Measurements from ENCODE around the gene SCOC. TPM values are rescaled to one million over a fixed set of nuclear protein-coding genes. Genes with fewer than 3 reads are reported as not detected.

SCOC gene
- total RNA-seq, 2 donors from 2014 or later = 22.0 to 29.5 TPM

GRCh38 chr4:140349816-140350215 lies 23.6 kb upstream of the SCOC start:
- Mint-ChIP-seq H3K9me3 (no peaks in the 10 kb centered on the region), H3K27ac (no peak overlapping the region), H3K4me3 (no peak overlapping the region), H3K4me1 (ENCODE audit: low read depth in 2 of 2) (no peaks in the 10 kb centered on the region), H3K27me3 (peaks cover 19 to 29% of the 10 kb centered on the region in 2 donors), H3K36me3 (no peaks in the 10 kb centered on the region)
- no peak for DNase-seq (ENCODE audit: low spot score)
- ATAC-seq = no peak

- DNase-seq (ENCODE audit: low spot score) = no peak
- Mint-ChIP-seq H3K36me3 (no peaks in the 10 kb centered on the region), H3K4me3 (no peak overlapping the region), H3K27me3 (peaks cover 21 to 40% of the 10 kb centered on the region in 2 donors), H3K4me1 (ENCODE audit: low read depth in 2 of 2) (no peaks in the 10 kb centered on the region), H3K27ac (no peak overlapping the region), H3K9me3 (no peaks in the 10 kb centered on the region)
- no peak for ATAC-seq
These were observed 22.1 kb upstream of the SCOC start for GRCh38 chr4:140351093-140352075.

- Mint-ChIP-seq H3K36me3 (no peaks in the 10 kb centered on the region), H3K27me3 (peaks cover 23 to 47% of the 10 kb centered on the region in 2 donors), H3K4me3 (no peak overlapping the region), H3K27ac (no peak overlapping the region), H3K4me1 (ENCODE audit: low read depth in 2 of 2) (no peaks in the 10 kb centered on the region), H3K9me3 (no peaks in the 10 kb centered on the region)
- DNase-seq (ENCODE audit: low spot score) = no peak
- ATAC-seq = no peak
These were observed 19.7 kb upstream of the SCOC start for GRCh38 chr4:140353786-140354185.

- H3K27me3 Mint-ChIP-seq = peaks cover 14 to 40% of the 10 kb centered on the region in 2 donors
- no peak overlapping the region for H3K4me3 Mint-ChIP-seq
- H3K27ac Mint-ChIP-seq = no peak overlapping the region
- DNase-seq (ENCODE audit: low spot score) (no peak), ATAC-seq (no peak)
- H3K9me3 Mint-ChIP-seq = no peaks in the 10 kb centered on the region
- H3K4me1 Mint-ChIP-seq (ENCODE audit: low read depth in 2 of 2) = no peaks in the 10 kb centered on the region
- no peaks in the 10 kb centered on the region for H3K36me3 Mint-ChIP-seq
These were observed 18.2 kb upstream of the SCOC start for GRCh38 chr4:140355288-140355687.

GRCh38 chr4:140357868-140358267 lies 15.6 kb upstream of the SCOC start:
- H3K9me3 Mint-ChIP-seq = no peaks in the 10 kb centered on the region
- no peaks in the 10 kb centered on the region for H3K36me3 Mint-ChIP-seq
- H3K27me3 Mint-ChIP-seq = peaks cover 8 to 35% of the 10 kb centered on the region in 2 donors
- H3K27ac Mint-ChIP-seq = no peak overlapping the region
- DNase-seq (ENCODE audit: low spot score) = no peak
- no peak for ATAC-seq
- H3K4me3 Mint-ChIP-seq = no peak overlapping the region
- no peaks in the 10 kb centered on the region for H3K4me1 Mint-ChIP-seq (ENCODE audit: low read depth in 2 of 2)

GRCh38 chr4:140358281-140358680 lies 15.2 kb upstream of the SCOC start:
- peaks cover 8 to 35% of the 10 kb centered on the region in 2 donors for H3K27me3 Mint-ChIP-seq
- no peak overlapping the region for H3K27ac Mint-ChIP-seq
- no peaks in the 10 kb centered on the region for H3K9me3 Mint-ChIP-seq
- no peaks in the 10 kb centered on the region for H3K4me1 Mint-ChIP-seq (ENCODE audit: low read depth in 2 of 2)
- DNase-seq (ENCODE audit: low spot score) (no peak), ATAC-seq (no peak)
- no peaks in the 10 kb centered on the region for H3K36me3 Mint-ChIP-seq
- no peak overlapping the region for H3K4me3 Mint-ChIP-seq

- H3K9me3 Mint-ChIP-seq = no peaks in the 10 kb centered on the region
- H3K4me3 Mint-ChIP-seq = no peak overlapping the region
- H3K4me1 Mint-ChIP-seq (ENCODE audit: low read depth in 2 of 2) = no peaks in the 10 kb centered on the region
- no peak overlapping the region for H3K27ac Mint-ChIP-seq
- no peaks in the 10 kb centered on the region for H3K36me3 Mint-ChIP-seq
- ATAC-seq (peak; percentile 73 to 81), DNase-seq (ENCODE audit: low spot score) (peak; percentile 78)
- peaks cover 8 to 40% of the 10 kb centered on the region in 2 donors for H3K27me3 Mint-ChIP-seq
These were observed 13.7 kb upstream of the SCOC start for GRCh38 chr4:140359562-140360427.

GRCh38 chr4:140361099-140361498 lies 12.3 kb upstream of the SCOC start:
- Mint-ChIP-seq H3K27me3 (peaks cover 6 to 31% of the 10 kb centered on the region in 2 donors), H3K9me3 (no peaks in the 10 kb centered on the region), H3K4me3 (no peak overlapping the region), H3K4me1 (ENCODE audit: low read depth in 2 of 2) (no peaks in the 10 kb centered on the region), H3K36me3 (no peaks in the 10 kb centered on the region), H3K27ac (no peak overlapping the region)
- DNase-seq (ENCODE audit: low spot score) = no peak
- no peak for ATAC-seq

GRCh38 chr4:140363051-140363450 lies 10.4 kb upstream of the SCOC start:
- no peak overlapping the region for H3K27ac Mint-ChIP-seq
- H3K4me1 Mint-ChIP-seq (ENCODE audit: low read depth in 2 of 2) = no peaks in the 10 kb centered on the region
- H3K36me3 Mint-ChIP-seq = no peaks in the 10 kb centered on the region
- no peak overlapping the region for H3K4me3 Mint-ChIP-seq
- H3K27me3 Mint-ChIP-seq = peaks cover 0 to 15% of the 10 kb centered on the region in 2 donors
- no peaks in the 10 kb centered on the region for H3K9me3 Mint-ChIP-seq
- ATAC-seq = no peak
- no peak for DNase-seq (ENCODE audit: low spot score)

- Mint-ChIP-seq H3K27me3 (peaks cover 0 to 10% of the 10 kb centered on the region in 2 donors), H3K36me3 (no peaks in the 10 kb centered on the region), H3K4me1 (ENCODE audit: low read depth in 2 of 2) (no peaks in the 10 kb centered on the region), H3K27ac (no peak overlapping the region), H3K4me3 (no peak overlapping the region), H3K9me3 (no peaks in the 10 kb centered on the region)
- DNase-seq (ENCODE audit: low spot score) (no peak), ATAC-seq (no peak)
These were observed 9.9 kb upstream of the SCOC start for GRCh38 chr4:140363558-140363957.

- Mint-ChIP-seq H3K4me3 (no peak overlapping the region), H3K27me3 (peaks cover 0 to 5% of the 10 kb centered on the region in 2 donors), H3K9me3 (no peaks in the 10 kb centered on the region), H3K27ac (no peak overlapping the region), H3K36me3 (no peaks in the 10 kb centered on the region), H3K4me1 (ENCODE audit: low read depth in 2 of 2) (no peaks in the 10 kb centered on the region)
- DNase-seq (ENCODE audit: low spot score) = no peak
- ATAC-seq = no peak
These were observed 5.7 kb upstream of the SCOC start for GRCh38 chr4:140367738-140368137.

GRCh38 chr4:140368686-140369085 lies 4.8 kb upstream of the SCOC start:
- no peaks in the 10 kb centered on the region for H3K4me1 Mint-ChIP-seq (ENCODE audit: low read depth in 2 of 2)
- H3K9me3 Mint-ChIP-seq = no peaks in the 10 kb centered on the region
- peaks cover 0 to 4% of the 10 kb centered on the region in 2 donors for H3K27me3 Mint-ChIP-seq
- no peak for ATAC-seq
- H3K36me3 Mint-ChIP-seq = no peaks in the 10 kb centered on the region
- no peak for DNase-seq (ENCODE audit: low spot score)
- no peak overlapping the region for H3K27ac Mint-ChIP-seq
- H3K4me3 Mint-ChIP-seq = no peak overlapping the region

GRCh38 chr4:140372751-140373327 lies 607 bp upstream of the SCOC start:
- no peaks in the 10 kb centered on the region for H3K27me3 Mint-ChIP-seq
- H3K9me3 Mint-ChIP-seq = no peaks in the 10 kb centered on the region
- peak; percentile 26 to 61 for ATAC-seq
- H3K4me1 Mint-ChIP-seq (ENCODE audit: low read depth in 2 of 2) = peaks cover 11 to 18% of the 10 kb centered on the region in 2 donors
- H3K27ac Mint-ChIP-seq = no peak overlapping the region
- H3K36me3 Mint-ChIP-seq = no peaks in the 10 kb centered on the region
- H3K4me3 Mint-ChIP-seq = no peak overlapping the region
- no peak for DNase-seq (ENCODE audit: low spot score)

Measured in natural killer cell treated with Interleukin-12 subunit alpha and Interleukin-12 subunit beta and Interleukin-15 and Interleukin-18, amount 100 ng/mL, for 72 hours (primary cell).